OCI-LY3 (cell line): ENCODE data around the gene CNIH4.
"Not testable (repeated sequence)": the region's sequence is repeated elsewhere in the genome, so short reads cannot be mapped to it uniquely, and the experiment has no call there.

ENCODE experiments used
- H2AFZ ChIP-seq: fragments of 200-600, 300-600 bp; shearing (Covaris generic); 2 replicates; pipeline ENCODE4 v1.6.0; 2014; ENCODE audit warnings: antibody characterized with exemption, low read depth, low read length
- H3K27ac ChIP-seq: fragments of 200-600, 300-600 bp; sonication (generic); 2 replicates; pipeline ENCODE4 v1.5.1; 2014; ENCODE audit warnings: mild to moderate bottlenecking, low read length, moderate library complexity, mixed read lengths
- H3K27me3 ChIP-seq: fragments of 200-600, 300-600 bp; sonication (generic); 2 replicates; pipeline ENCODE4 v1.6.1; 2014; ENCODE audit warnings: low read depth, low read length, mixed read lengths
- H3K36me3 ChIP-seq: fragments of 200-600, 300-600 bp; sonication (generic); replicated peaks from 2 replicates; pipeline ENCODE3; 2014; ENCODE audit warnings: low read depth, low read length, mixed read lengths
- H3K4me1 ChIP-seq: fragments of 300-600, 200-600 bp; sonication (generic); 2 replicates; pipeline ENCODE4 v1.6.1; 2014; ENCODE audit warnings: low read length, mixed read lengths
- H3K4me2 ChIP-seq: fragments of 200-600, 300-600 bp; sonication (generic); 2 replicates; pipeline ENCODE4 v1.6.1; 2014; ENCODE audit warnings: low read length, mixed read lengths
- H3K4me3 ChIP-seq: fragments of 300-600, 200-600 bp; sonication (generic); 2 replicates; pipeline ENCODE4 v1.5.1; 2014; ENCODE audit warnings: antibody characterized with exemption, mild to moderate bottlenecking, low read length, moderate library complexity
- H3K79me2 ChIP-seq: fragments of 300-600, 200-600 bp; shearing (Covaris generic); 2 replicates; pipeline ENCODE4 v1.6.1; 2014; ENCODE audit warnings: mild to moderate bottlenecking, low read length, mixed read lengths
- H3K9ac ChIP-seq: fragments of 300-600, 200-600 bp; shearing (Covaris generic); 2 replicates; pipeline ENCODE4 v1.6.0; 2014; ENCODE audit warnings: mild to moderate bottlenecking, low read length, moderate library complexity
- H3K9me3 ChIP-seq: fragments of 200-600, 300-600 bp; shearing (Covaris generic); 2 replicates; pipeline ENCODE4 v1.6.1; 2014; ENCODE audit warnings: low read length, mixed read lengths; ENCODE audit not compliant: insufficient read depth
- H4K20me1 ChIP-seq: fragments of 200-600, 300-600 bp; sonication (generic); 2 replicates; pipeline ENCODE4 v1.6.1; 2016; ENCODE audit warnings: low read length, mixed read lengths; ENCODE audit not compliant: insufficient read depth
- EZH2phosphoT487 ChIP-seq: fragments of 200-600 bp; shearing (Covaris generic); IDR thresholded peaks from 2 replicates; pipeline ENCODE4 v1.6.1; 2018; ENCODE audit warnings: antibody characterized with exemption, mixed run types, low read depth
- TF ChIP-seq, protein P1 (sequence below): fragments of 200-600, 300-600 bp; sonication (generic); IDR thresholded peaks from 2 replicates; pipeline ENCODE4 v1.5.1; 2014; ENCODE audit warnings: antibody characterized with exemption, low read length, low read depth

The CNIH4 gene

GRCh38 chr1:224356685-224357625, at the start of gene CNIH4:
Gene CNIH4 (plus strand): TSS chr1:224356879. CDS start chr1:224356925, 46 bp downstream.
- Histone ChIP-seq H3K4me1 (peaks cover 8% of the 10 kb centered on the region), H3K36me3 (no peaks in the 10 kb centered on the region), H3K27me3 (no peaks in the 10 kb centered on the region), H3K4me2 (peak within 1 kb of the TSS; percentile 78), H2AFZ (peak within 1 kb of the TSS; percentile 67), H3K9ac (peak within 1 kb of the TSS; percentile 67), H3K79me2 (peaks cover 43% of the 10 kb centered on the region), H4K20me1 (peaks cover 7% of the 10 kb centered on the region), H3K9me3 (no peaks in the 10 kb centered on the region), H3K27ac (no peak within 1 kb of the TSS; the same call in 1 of the 2 replicates), H3K4me3 (peak within 1 kb of the TSS; percentile 79)
- no peak for TF ChIP-seq EZH2phosphoT487
- TF ChIP-seq, protein P1, sequence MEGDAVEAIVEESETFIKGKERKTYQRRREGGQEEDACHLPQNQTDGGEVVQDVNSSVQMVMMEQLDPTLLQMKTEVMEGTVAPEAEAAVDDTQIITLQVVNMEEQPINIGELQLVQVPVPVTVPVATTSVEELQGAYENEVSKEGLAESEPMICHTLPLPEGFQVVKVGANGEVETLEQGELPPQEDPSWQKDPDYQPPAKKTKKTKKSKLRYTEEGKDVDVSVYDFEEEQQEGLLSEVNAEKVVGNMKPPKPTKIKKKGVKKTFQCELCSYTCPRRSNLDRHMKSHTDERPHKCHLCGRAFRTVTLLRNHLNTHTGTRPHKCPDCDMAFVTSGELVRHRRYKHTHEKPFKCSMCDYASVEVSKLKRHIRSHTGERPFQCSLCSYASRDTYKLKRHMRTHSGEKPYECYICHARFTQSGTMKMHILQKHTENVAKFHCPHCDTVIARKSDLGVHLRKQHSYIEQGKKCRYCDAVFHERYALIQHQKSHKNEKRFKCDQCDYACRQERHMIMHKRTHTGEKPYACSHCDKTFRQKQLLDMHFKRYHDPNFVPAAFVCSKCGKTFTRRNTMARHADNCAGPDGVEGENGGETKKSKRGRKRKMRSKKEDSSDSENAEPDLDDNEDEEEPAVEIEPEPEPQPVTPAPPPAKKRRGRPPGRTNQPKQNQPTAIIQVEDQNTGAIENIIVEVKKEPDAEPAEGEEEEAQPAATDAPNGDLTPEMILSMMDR: no peak

GRCh38 chr1:224308064-224308463, 48.6 kb upstream of the CNIH4 start:
- Histone ChIP-seq H3K79me2 (no peaks in the 10 kb centered on the region), H4K20me1 (no peaks in the 10 kb centered on the region), H3K4me3 (no peak overlapping the region), H3K27ac (no peak overlapping the region), H3K4me2 (no peak overlapping the region), H3K9me3 (no peaks in the 10 kb centered on the region), H2AFZ (no peak overlapping the region), H3K4me1 (no peaks in the 10 kb centered on the region), H3K27me3 (no peaks in the 10 kb centered on the region), H3K36me3 (peaks cover 21% of the 10 kb centered on the region), H3K9ac (no peak overlapping the region)
- TF ChIP-seq, protein P1: no peak
- TF ChIP-seq EZH2phosphoT487: no peak

DNA sequence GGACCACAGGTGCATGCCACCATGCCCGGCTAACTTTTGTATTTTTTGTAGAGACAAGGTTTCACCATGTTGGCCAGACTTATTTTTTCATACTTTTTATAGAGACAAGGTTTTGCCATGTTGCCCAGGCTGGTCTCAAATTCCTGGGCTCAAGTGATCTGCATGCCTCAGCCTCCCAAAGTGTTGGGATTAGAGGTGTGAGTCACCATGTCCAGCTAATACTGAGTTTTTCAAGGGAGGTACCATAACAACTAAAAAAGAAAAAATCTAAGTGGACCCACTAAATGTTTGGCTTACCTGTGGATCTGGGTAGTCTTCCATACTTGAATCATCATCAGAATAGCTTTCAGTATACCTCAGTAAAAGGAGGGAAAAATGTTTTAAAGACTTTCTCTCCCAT, 45.2 kb upstream of the CNIH4 start:
- not testable (repeated sequence) for H3K4me2 ChIP-seq, H3K4me1 ChIP-seq, H3K9me3 ChIP-seq, H3K27me3 ChIP-seq, H3K79me2 ChIP-seq, H3K27ac ChIP-seq, H3K9ac ChIP-seq, H3K4me3 ChIP-seq, H4K20me1 ChIP-seq, H2AFZ ChIP-seq
- H3K36me3 ChIP-seq: peaks cover 27% of the 10 kb centered on the region

- no peak overlapping the region for H3K9ac ChIP-seq
- no peaks in the 10 kb centered on the region for H3K4me1 ChIP-seq
- no peaks in the 10 kb centered on the region for H3K9me3 ChIP-seq
- H2AFZ ChIP-seq: no peak overlapping the region
- H4K20me1 ChIP-seq: no peaks in the 10 kb centered on the region
- no peak for TF ChIP-seq EZH2phosphoT487
- TF ChIP-seq, protein P1: no peak
- no peaks in the 10 kb centered on the region for H3K27me3 ChIP-seq
- no peaks in the 10 kb centered on the region for H3K79me2 ChIP-seq
- no peak overlapping the region for H3K4me2 ChIP-seq
- H3K4me3 ChIP-seq: no peak overlapping the region
- H3K36me3 ChIP-seq: peaks cover 27% of the 10 kb centered on the region
- H3K27ac ChIP-seq: no peak overlapping the region
These were observed 44.7 kb upstream of the CNIH4 start for GRCh38 chr1:224312025-224312424.
